ENCODE results near the gene PLEKHG4B.
"Not testable (repeated sequence)": the region's sequence is repeated elsewhere in the genome, so short reads cannot be mapped to it uniquely, and the experiment has no call there.

The PLEKHG4B gene

GRCh38 chr5:91556-92263 lies at the start of gene PLEKHG4B:
PLEKHG4B (plus strand) TSS chr5:92168; CDS start chr5:92232, 64 bp downstream.
- no peak for DNase-seq (ENCODE audit: low spot score)

- no peak for DNase-seq (ENCODE audit: low spot score)
These were observed 49.7 kb upstream of the PLEKHG4B start for GRCh38 chr5:42250-42649.

DNA sequence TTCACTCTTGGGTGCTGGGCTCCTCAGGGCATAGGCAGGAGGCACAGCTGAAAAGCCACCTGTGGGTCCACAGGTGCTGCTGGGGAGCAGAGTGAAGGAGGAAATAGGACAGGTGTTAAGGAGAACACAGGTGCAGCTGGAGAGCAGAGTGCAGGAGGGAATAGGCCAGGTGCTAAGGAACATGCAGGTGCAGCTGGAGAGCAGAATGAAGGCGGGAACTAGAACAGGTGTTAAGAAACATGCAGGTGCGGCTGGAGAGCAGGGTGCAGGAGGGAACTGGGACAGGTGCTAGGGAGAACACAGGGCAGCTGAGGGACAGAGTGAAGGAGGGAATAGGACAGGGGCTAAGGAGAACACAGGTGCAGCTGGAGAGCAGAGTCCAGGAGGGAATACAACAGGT lies 43.8 kb upstream of the PLEKHG4B start:
- no peak for DNase-seq (ENCODE audit: low spot score)

GRCh38 chr5:49530-49929 lies 42.4 kb upstream of the PLEKHG4B start:
- not testable (repeated sequence) for DNase-seq (ENCODE audit: low spot score)

DNA sequence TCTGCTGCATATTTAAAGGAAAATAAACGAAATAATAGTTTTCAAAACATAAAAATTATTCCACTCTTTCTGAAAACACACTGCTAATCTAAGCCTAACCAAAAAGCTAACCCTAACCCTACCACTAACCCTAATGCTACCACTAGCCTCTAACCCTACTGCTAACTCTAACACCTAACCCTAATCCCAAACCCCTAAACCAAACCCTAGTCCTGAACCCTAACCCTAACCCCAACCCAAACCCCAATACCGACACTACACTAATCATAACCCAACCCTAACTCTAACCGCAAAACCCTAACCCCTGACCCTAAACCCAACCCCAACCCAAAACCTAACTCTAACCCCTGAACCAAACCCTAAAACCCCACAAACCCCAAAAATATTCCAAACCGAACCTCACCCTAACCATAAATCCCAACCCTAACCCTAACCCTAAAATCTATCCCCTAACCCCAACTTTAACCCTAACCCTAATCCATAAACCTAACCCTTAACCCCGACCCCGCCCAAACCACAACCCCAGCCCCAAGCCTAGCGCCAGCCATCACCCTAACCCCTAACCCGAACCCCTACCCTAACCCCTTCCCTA lies 41.9 kb upstream of the PLEKHG4B start:
- DNase-seq (ENCODE audit: low spot score): no peak

GRCh38 chr5:50724-51499 lies 41.1 kb upstream of the PLEKHG4B start:
- DNase-seq (ENCODE audit: low spot score): no peak

- no peak for DNase-seq (ENCODE audit: low spot score)
These were observed 40.5 kb upstream of the PLEKHG4B start for GRCh38 chr5:51500-51823.

DNA sequence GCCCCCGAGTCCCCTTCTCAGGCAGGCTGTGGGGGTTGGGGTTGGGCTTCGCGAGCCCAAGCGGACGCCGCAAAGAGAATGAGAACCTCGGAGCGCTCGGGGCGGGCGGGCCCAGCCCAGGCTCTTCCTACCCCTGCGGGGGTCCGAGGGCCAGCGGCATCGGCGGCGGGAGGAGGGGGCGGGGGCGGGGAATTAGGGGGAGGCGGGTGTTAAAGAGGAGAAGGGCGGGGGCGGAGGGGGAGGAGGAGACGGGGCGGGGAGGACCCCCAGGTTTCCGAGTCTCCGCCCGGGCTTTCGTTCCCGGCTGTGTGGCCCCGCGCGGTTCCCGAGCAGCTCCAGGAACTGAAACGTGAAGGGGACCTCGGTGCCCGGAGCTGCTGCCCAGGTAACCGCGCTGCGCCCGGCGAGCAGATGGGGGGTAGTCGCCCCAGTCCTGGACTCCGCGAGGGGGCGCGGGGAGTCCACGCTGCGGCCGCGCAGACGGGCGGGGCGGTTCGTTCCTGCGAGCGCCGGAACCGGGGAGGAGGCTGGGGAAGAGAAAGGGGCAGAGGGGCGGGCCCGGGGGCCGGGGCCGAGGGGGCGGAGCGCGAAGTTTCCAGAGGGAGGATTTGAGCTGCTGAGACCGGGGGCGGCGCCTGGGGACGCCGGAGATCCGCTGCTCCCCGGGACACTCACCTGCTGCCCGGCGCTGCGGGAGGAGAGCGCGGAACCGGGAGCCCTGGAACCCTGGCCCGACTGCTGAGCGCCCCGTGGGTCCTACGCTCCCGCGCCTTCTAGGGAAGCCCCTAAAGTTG lies 38.4 kb upstream of the PLEKHG4B start:
- no peak for DNase-seq (ENCODE audit: low spot score)

DNA sequence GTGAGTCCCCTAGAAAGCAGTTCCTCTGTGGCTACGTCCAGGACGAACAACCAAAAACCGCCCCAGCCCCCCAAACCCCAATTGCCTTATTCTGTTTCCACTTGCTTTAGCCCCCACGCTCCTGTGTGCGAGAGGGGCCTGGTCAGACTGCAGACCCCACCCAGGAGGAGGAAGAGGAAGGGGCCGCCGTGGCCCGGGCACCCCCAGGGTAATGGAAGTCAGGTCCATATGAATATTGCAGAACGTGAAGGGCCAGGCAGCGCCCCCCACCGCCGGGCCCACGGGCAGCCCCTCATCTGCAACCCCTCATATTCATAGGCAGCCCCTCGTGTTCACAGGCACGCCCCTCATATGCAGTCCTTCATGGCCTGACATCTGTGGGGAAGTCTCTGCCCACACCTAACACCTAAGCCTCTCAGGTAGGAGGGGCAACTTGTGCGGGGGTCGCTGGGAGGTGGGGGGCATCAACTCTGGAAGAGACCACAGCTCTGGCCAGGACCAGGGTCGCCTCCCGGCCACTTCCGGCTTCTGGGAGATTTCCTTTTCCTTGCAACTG lies 37.7 kb upstream of the PLEKHG4B start:
- no peak for DNase-seq (ENCODE audit: low spot score)

GRCh38 chr5:54876-55569 lies 36.9 kb upstream of the PLEKHG4B start:
- no peak for DNase-seq (ENCODE audit: low spot score)

DNA sequence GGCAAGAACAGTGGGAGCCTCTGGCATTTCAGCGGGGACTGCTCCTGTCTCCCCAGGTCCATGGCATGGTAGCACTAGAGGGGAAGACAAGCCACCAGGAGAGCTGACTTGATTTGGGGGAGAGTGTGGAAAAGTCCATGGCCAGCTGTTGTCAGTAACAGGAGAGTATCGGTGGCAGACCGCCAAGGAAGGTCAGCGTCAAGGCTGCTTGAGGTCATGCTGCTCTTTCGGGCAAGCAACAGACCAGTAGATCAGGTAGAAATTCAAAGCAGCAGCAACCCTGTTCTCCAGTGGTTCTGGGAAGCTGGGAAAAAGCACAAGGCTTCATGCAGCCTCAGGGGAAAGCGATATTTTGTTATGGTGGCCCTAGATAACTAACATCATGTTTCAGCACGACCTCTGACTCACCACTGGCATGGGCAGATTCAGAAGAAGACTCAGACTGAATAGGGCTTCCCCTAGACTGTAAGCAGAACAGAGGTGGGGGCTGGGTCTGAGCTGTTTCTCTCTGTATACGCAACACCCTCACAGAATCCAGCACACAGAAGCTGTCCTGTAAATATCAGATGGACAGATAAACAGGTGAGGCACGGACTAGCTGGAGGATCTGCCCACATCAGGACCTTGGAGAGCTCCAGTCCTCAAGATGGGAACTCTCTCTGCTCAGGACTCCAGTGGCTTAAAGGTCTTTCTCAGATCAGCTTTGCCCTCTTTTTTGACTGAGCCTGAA lies 35.2 kb upstream of the PLEKHG4B start:
- peak; percentile 57 for DNase-seq (ENCODE audit: low spot score)

GRCh38 chr5:60250-60649 lies 31.7 kb upstream of the PLEKHG4B start:
- not testable (repeated sequence) for DNase-seq (ENCODE audit: low spot score)

DNA sequence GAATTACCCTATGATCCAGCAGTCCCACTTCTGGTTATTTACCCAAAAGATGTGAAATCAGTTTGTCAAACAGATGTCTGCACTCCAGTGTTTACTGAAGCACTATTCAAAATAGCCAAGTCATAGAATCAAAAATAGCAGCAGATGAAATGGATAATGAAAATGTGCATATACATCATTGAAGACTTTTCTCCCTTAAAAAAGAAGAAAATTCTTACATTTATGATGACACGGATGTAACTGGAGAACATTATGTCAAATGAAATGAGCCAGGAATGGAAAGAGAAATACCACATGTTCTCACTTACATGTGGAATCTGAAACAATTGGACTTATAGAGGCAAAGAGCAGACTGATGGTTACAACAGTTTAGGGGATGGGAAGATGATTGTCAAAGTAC lies 21.5 kb upstream of the PLEKHG4B start:
- no peak for DNase-seq (ENCODE audit: low spot score)

DNA sequence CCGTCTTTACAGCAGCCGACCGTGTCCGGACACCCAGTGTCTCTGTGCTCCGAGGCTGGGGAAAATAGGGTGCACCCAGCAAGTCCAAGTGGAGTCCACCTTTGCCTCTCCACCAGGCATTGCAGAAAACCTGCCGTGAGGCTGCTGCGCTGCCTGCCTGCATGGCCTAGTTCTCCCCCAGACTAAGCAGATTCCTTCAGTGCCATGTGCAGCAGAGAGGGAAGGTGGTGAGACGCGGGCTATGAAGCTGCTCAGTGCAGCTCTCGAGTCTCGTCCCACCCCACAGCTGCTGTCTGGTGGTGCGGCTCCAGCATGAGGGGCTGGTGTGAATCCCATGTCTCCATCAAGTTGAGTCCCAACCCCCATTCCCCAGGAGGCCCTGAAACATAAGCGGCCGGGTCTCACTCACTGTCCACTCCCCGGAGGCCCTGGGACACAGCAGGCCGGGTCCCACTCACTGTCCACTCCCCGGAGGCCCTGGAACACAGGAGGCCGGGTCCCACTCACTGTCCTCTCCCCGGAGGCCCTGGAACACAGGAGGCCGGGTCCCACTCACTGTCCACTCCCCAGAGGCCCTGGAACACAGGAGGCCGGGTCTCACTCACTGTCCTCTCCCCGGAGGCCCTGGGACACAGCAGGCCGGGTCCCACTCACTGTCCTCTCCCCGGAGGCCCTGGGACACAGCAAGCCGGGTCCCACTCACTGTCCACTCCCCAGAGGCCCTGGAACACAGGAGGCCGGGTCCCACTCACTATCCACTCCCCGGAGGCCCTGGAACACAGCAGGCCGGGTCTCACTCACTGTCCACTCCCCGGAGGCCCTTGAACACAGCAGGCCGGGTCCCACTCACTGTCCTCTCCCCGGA lies 19.4 kb upstream of the PLEKHG4B start:
- DNase-seq (ENCODE audit: low spot score): not testable (repeated sequence)

DNA sequence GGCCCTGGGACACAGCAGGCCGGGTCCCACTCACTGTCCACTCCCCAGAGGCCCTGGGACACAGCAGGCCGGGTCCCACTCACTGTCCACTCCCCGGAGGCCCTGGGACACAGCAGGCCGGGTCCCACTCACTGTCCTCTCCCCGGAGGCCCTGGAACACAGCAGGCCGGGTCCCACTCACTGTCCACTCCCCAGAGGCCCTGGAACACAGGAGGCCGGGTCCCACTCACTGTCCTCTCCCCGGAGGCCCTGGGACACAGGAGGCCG lies 18.9 kb upstream of the PLEKHG4B start:
- DNase-seq (ENCODE audit: low spot score): not testable (repeated sequence)

DNA sequence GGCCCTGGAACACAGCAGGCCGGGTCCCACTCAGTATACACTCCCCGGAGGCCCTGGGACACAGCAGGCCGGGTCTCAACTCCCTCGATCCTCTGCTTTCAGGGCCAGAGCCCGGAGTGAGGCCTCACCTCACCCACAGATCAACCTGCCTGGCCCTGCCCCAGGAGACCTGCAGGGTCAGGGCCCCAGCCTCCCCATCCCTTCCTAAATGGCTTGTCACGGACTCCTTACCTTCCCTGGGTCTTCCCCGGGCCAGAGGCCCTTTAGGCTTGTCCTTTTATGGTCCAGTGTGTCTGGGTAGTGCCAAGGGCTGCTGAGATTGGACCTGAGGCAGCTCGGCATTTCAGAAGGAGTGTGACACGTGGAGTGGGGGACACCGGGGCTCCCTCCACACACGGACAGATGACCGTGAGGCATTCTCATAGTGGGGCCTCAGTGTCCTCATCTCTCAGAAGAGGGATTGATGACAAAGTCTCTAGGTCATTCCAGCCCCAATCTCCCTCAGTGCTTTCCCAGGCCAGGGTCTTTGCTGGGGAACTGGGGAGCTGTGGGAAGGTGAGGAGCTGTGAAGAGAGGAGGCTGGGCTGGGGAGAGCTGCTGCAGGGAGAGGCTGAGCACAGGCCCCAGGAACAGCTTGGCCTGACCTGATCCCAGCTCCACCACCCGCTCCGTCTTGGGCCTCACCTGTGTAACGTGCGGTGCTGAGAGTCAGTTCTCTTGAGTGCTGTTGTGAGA lies 18.0 kb upstream of the PLEKHG4B start:
- DNase-seq (ENCODE audit: low spot score): no peak

DNA sequence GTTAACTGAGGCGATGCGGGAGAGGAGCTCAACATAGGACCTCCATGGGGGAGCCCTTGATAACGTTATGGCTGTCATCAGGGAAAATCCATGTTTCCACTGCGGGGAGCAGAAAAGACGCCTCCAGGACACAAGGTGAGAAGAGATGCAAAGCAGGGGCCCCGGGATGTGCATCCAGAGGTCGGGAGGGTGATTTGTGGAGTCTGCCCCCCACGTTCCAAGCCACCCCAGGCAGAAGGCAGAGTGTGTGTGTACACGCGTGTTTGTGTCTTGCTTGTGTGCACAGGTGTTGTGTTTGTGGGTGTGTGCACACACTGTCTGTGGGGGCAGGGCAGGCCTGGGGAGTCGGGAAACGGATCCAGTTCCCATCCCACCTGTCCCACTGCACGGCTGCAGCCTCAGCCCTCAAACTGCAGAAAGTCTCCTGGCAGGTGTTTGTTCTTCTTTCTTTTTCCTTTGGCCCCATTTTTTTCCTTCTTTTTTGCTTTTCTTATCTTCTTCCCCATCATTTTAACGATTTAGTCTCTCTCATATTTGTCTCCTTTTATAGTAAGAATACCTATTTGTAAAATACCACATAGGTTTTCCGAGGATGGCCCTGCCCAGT lies 17.4 kb upstream of the PLEKHG4B start:
- DNase-seq (ENCODE audit: low spot score): no peak

DNA sequence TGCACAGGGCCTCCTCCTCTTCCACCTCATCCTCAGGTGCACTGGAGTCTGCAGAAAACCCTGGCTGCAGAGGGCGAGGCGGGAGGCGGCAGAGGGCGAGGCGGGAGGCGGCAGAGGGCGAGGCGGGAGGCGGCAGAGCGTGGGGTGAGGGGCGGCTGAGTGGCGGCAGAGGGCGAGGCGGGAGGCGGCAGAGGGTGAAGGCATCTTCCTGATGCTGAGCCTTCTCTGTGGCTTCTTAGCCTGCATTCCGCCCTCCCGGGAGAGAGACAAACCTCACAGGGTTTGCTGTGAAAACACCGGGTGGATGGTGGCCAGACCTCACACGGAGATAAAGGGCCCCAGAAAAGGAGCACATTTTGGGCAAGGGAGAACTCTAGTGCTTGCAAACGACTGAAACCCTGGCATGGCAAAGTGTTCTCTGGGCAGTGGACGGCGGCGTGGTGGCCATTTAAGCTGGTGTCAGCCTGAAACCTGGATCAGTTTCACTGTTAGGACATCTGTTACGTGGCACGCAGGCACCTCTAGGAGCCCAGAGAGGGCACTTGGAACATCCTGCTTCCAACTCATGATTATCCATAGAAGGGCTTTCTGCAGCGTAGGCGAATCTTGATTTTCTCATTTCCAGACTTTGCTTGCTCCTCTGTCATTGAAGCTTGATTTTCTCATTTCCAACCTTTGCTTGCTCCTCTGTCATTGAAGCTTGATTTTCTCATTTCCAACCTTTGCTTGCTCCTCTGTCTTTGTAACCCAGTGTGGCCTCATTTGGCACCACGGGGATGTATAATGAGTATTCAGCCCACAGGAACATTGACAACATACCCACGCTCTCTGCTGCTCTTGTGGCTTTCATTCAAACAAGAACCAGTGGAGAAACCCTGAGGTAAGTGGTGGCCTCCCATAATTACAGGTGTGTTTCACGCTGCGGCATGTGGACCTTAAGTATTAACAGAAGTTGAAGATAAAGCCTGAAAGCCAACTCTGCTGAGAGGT lies 16.3 kb upstream of the PLEKHG4B start:
- DNase-seq (ENCODE audit: low spot score): no peak

Data from RKO (cell line).